ENCODE results near the gene TRAM1L1.

TRAM1L1 gene

DNA sequence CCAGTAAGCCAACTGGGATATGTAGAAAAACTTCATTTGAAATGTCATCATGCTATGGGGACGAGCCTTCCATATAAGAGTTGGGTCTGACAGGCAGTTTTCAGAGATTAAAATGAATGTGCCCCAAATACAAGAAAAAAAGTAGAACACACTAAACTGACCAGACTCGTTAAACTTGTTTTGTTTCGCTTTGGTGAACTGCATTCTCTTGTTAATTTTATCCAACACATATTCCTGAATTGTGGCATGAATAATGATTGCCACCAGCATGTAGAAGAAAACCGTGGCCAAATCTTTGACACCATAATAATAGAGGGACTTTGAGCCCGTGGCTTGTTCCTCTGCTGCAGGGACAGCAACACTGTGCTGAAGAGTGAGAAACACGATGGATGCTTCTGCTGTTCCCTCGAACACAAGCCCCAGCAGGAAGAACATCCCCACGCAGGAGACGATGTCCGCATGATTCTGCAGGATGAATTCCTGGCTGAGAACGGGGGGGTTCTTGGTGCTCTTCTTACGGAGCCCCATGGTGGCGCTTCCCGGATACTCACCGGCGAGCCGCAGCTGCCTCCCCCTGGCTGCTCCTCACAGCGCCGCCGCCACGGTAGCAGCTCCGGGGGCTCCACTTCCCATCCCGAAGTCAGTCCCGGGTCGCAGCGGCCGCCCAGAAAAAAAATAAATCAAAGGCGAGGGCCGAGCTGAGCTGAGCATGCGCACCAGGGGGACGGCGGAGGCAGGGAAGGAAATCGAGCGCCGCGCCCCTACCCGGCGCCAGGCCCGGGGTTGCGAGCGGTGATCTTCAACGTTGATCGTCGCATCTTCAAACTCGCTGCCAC is at the start of gene TRAM1L1:
Gene TRAM1L1 (minus strand): TSS at position 711 of the 836 bp plus-strand sequence. CDS start 183 bp downstream, at position 528.
- DNase-seq (ENCODE audit: low read depth), result no peak

DNA sequence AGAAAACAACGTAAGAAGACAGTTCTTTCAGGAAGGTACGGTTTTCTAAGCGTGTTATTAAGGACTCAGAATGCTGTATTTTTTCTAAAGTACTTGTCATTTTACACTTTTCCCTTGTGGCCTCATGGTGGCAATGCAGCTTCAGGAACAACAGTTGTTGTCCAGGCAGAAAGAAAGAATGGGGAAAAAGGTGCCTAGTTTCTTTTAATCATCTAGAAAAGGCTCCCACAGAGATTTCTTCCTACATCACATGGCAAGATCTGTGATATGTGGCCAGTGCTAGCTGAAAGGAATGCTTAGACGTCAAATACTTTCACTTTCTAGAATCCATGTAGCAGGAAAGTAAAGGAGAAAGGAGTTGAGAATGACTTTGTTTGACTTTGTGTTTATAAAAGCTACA is 49.0 kb upstream of the TRAM1L1 start:
- DNase-seq (ENCODE audit: low read depth), result no peak

GRCh38 chr4:117096886-117097285 is 11.5 kb upstream of the TRAM1L1 start:
- no peak for DNase-seq (ENCODE audit: low read depth)

GRCh38 chr4:117096462-117096861 is 11.1 kb upstream of the TRAM1L1 start:
- DNase-seq (ENCODE audit: low read depth), result no peak

DNA sequence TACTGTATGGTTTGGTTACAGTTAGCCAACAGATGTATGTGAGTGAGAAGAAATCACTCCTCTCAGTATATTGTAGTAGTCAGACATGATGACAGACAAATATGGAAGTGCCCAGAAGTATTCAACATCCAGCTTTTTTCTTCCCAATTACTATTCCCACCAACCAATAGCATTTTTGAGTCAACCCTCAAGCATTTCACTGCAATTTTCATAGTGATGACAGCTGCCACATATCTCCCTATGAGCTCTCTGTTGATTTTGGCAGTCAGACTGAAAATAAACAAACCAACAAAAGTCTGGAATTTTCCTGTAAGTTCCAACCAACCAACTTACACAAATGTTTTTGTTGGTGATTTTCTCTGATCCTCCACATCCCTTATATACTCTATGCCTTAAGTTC is 8.2 kb upstream of the TRAM1L1 start:
- no peak for DNase-seq (ENCODE audit: low read depth)

- DNase-seq (ENCODE audit: low read depth), result no peak
Measured at GRCh38 chr4:117077760-117078159, 7.6 kb downstream of the TRAM1L1 start.

GRCh38 chr4:117068120-117068519 is 17.3 kb downstream of the TRAM1L1 start:
- DNase-seq (ENCODE audit: low read depth), result no peak

- no peak for DNase-seq (ENCODE audit: low read depth)
Measured at GRCh38 chr4:117063961-117064696, 21.2 kb downstream of the TRAM1L1 start.

GRCh38 chr4:117042962-117043361 is 42.4 kb downstream of the TRAM1L1 start:
- DNase-seq (ENCODE audit: low read depth), result no peak

All from activated T-cell treated with anti-CD3 and anti-CD28 coated beads for 24 hours (primary cell).